Stimulated activated CD4-positive, alpha-beta T cell treated with anti-CD3 and anti-CD28 coated beads, Interleukin-2, amount 100 ng/mL, for 48 hours (primary cell): ENCODE data around the gene NELFA.
"Not testable (repeated sequence)": the region's sequence is repeated elsewhere in the genome, so short reads cannot be mapped to it uniquely, and the experiment has no call there.

ENCODE experiments used
- DNase-seq, 2 donors: peaks; one replicate each; pipeline ENCODE4 v3.0.0-alpha.2; 2020

NELFA gene

GRCh38 chr4:2040391-2041238, 31.8 kb upstream of the NELFA start:
- no peak for DNase-seq

- DNase-seq, result no peak
Measured at GRCh38 chr4:2036866-2037265, 28.1 kb upstream of the NELFA start.

- DNase-seq, result no peak
Measured at GRCh38 chr4:2036327-2036726, 27.6 kb upstream of the NELFA start.

GRCh38 chr4:2031161-2031560, 22.4 kb upstream of the NELFA start:
- DNase-seq, result not testable (repeated sequence)

- not testable (repeated sequence) for DNase-seq
Measured at GRCh38 chr4:2027120-2027519, 18.3 kb upstream of the NELFA start.

- no peak for DNase-seq
Measured at GRCh38 chr4:2025817-2026216, 17.0 kb upstream of the NELFA start.

GRCh38 chr4:2024683-2025082, 15.9 kb upstream of the NELFA start:
- no peak for DNase-seq

- not testable (repeated sequence) for DNase-seq
Measured at GRCh38 chr4:2021358-2022018, 12.7 kb upstream of the NELFA start.

- no peak for DNase-seq
Measured at GRCh38 chr4:2015008-2015407, 6.2 kb upstream of the NELFA start.

GRCh38 chr4:2011583-2011982, 2.8 kb upstream of the NELFA start:
- no peak for DNase-seq

GRCh38 chr4:2009651-2010233, 968 bp upstream of the NELFA start:
- peak; percentile 32 to 35 for DNase-seq

- no peak for DNase-seq
Measured at GRCh38 chr4:2008671-2008920, 178 bp downstream of the NELFA start.

- no peak for DNase-seq
Measured at GRCh38 chr4:2007804-2008670, 737 bp downstream of the NELFA start.

- DNase-seq, result no peak
Measured at GRCh38 chr4:2006956-2007653, 1.7 kb downstream of the NELFA start.

- no peak for DNase-seq
Measured at GRCh38 chr4:2006367-2006766, 2.4 kb downstream of the NELFA start.

- DNase-seq, result not testable (repeated sequence)
Measured at GRCh38 chr4:2003361-2003760, 5.4 kb downstream of the NELFA start.

GRCh38 chr4:1999308-1999707, 9.5 kb downstream of the NELFA start:
- DNase-seq, result not testable (repeated sequence)

- DNase-seq, result no peak
Measured at GRCh38 chr4:1998296-1998695, 10.5 kb downstream of the NELFA start.

- DNase-seq, result no peak
Measured at GRCh38 chr4:1997712-1998111, 11.1 kb downstream of the NELFA start.

GRCh38 chr4:1996866-1997611, 11.7 kb downstream of the NELFA start:
- DNase-seq, result no peak

- DNase-seq, result no peak
Measured at GRCh38 chr4:1994938-1995337, 13.8 kb downstream of the NELFA start.
